ENCODE data around the gene SLC12A8. TPM values are rescaled to one million over a fixed set of nuclear protein-coding genes. Genes with fewer than 3 reads are reported as not detected.

The SLC12A8 gene
- total and polyA plus RNA-seq, 10 of the 15 experiments (the other 5 are each of a cell fraction or from before 2014, with no cell fraction given) = 2.5 to 71.6 (median 50.1) TPM

GRCh38 chr3:125200731-125201139, 11.8 kb downstream of the SLC12A8 start (continued):
- no peak for TF ChIP-seq CTCF (IDR thresholded peaks at IDR 0.05 in 2 of 3, conservative IDR thresholded peaks at IDR 0.05 in 1 of 3; ENCODE audit: control insufficient read depth in 2 of 3, extremely low read depth in 1 of 3, insufficient read depth in 1 of 3, low read depth in 3 of 3, low read length in 3 of 3)
- peak; percentile 60; the same call in 1 of the 2 replicates for TF ChIP-seq ZNF217 (IDR thresholded peaks at IDR 0.05)
- peak; percentile 90 for TF ChIP-seq JUNB (IDR thresholded peaks at IDR 0.05)
- no peak for TF ChIP-seq SUPT20H (IDR thresholded peaks at IDR 0.05; ENCODE audit: borderline replicate concordance, control insufficient read depth, low read depth, low read length)
- TF ChIP-seq JUND (IDR thresholded peaks at IDR 0.05; ENCODE audit: low read depth, low read length) = 0 out of 2 replicates have a peak, but pooled peaks have one; percentile 28
- peak in 1 of 2 experiments; percentile 43; a peak in 1 of 4 replicates for TF ChIP-seq ETV6 (conservative IDR thresholded peaks at IDR 0.05 in 1 of 2, IDR thresholded peaks at IDR 0.05 in 1 of 2; ENCODE audit: borderline replicate concordance in 1 of 2, low read depth in 1 of 2)
- TF ChIP-seq HSF1 (IDR thresholded peaks at IDR 0.05; ENCODE audit: low read depth, low read length) = peak; percentile 77
- 0 out of 2 replicates have a peak, but pooled peaks have one; percentile 26 for TF ChIP-seq STAT3 (IDR thresholded peaks at IDR 0.05; ENCODE audit: low read depth, low read length)
- no peak for TF ChIP-seq ZBTB11 (CRISPR knock-in tag; IDR thresholded peaks at IDR 0.05)
- peak; percentile 76; the same call in 1 of the 2 replicates for TF ChIP-seq MTA2 (IDR thresholded peaks at IDR 0.05; ENCODE audit: low read depth)
- TF ChIP-seq SKIL (IDR thresholded peaks at IDR 0.05; ENCODE audit: low read depth, poor library complexity, severe bottlenecking) = peak; percentile 39
- no peak for TF ChIP-seq POLR2AphosphoS5 (IDR thresholded peaks at IDR 0.05; ENCODE audit: low read length)
- 0 out of 2 replicates have a peak, but pooled peaks have one; percentile 64 for TF ChIP-seq NBN (IDR thresholded peaks at IDR 0.05)
- no peak for TF ChIP-seq CBX5 (IDR thresholded peaks at IDR 0.05; ENCODE audit: low read depth)
- peak; percentile 45 to 67; a peak in 3 of 4 replicates for TF ChIP-seq EP300 (IDR thresholded peaks at IDR 0.05; ENCODE audit: borderline replicate concordance in 1 of 2, control insufficient read depth in 1 of 2, low read depth in 2 of 2, low read length in 2 of 2)
- no peak for TF ChIP-seq ZNF24 (IDR thresholded peaks at IDR 0.05)
- no peak for TF ChIP-seq NR2C2 (IDR thresholded peaks at IDR 0.05; ENCODE audit: borderline replicate concordance, control insufficient read depth, insufficient read length, low read depth)
- TF ChIP-seq NFIC (IDR thresholded peaks at IDR 0.05; ENCODE audit: low read depth, low read length) = peak; percentile 77; the same call in 1 of the 2 replicates
- no peak for TF ChIP-seq ESRRA (IDR thresholded peaks at IDR 0.05; ENCODE audit: low read length)
- 0 out of 2 replicates have a peak, but pooled peaks have one; percentile 19 for TF ChIP-seq POLR2A (IDR thresholded peaks at IDR 0.05; ENCODE audit: low read depth, low read length)
